Left colon (tissue), 2 donors: ENCODE results near the gene NDE1. TPM values are rescaled to one million over a fixed set of nuclear protein-coding genes. Genes with fewer than 3 reads are reported as not detected.
"Not testable (repeated sequence)": the region's sequence is repeated elsewhere in the genome, so short reads cannot be mapped to it uniquely, and the experiment has no call there.

ENCODE experiments used
- ATAC-seq: fragments of 200-7000 bp; cut with Tn5 transposase; one replicate; pipeline ENCODE4 v1.9.1; 2020; ENCODE audit warnings: mild to moderate bottlenecking, moderate library complexity
- DNase-seq, 2 donors: peaks; one replicate each; pipeline ENCODE4 v3.0.0-alpha.2; 2020
- intact Hi-C, 2 donors: fragments of 100-400 bp; cut with DNase I in 1 of 2; cut with micrococcal nuclease in 1 of 2; formaldehyde crosslinking; loops; one replicate each; pipeline versions ENCODE4 v1.11.2 to v1.14.0; 2022; cut with DNase I, micrococcal nuclease
- total RNA-seq, 2 donors: library from RNA; stranded (reverse); fragmentation: NEBNext Ultra II Directional; extraction: Animal tissue kit (Norgen Biotek cat#: 25700); gene quantifications; one replicate each; pipeline ENCODE4 v1.2.1, GENCODE V29; 2021
- donor health status: DM: no; HTN: no; CAD: no.
- donor health status: DM: yes; HTN: yes; CAD: no.

NDE1 gene
- total RNA-seq, 2 donors from 2014 or later, result 24.8 to 30.9 TPM

DNA sequence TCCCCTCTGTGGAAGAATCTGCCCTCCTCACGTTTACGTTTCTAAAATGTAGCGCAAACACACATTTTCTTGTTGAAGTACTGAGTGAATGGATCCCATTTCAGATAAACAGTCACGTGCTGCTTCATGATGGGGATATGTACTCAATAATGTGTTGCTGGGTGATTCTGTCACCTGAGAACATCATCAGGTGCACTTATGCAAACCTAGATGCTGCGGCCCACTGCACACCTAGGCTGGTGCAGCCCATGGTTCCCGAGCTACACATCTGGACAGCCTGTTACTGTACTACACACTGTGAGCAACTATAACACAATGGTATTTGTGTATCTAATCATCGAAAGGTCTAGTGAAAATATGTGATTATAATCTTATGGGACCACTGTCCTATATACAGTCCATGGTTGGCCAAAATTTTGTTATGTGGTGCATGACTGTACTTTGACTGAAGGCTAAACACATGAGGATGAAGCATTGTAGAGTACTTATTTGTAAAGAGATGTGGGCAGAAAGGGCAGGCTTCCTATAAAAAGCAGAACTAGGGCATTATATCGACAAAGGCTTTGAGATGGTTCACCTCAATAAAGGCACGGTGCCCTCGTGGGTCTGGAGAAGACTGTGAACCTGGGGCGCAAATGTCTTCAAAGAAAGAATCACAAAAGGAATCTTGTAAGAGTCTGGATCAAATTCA, 33.4 kb upstream of the NDE1 start:
- no peak for DNase-seq
- no peak for ATAC-seq
- intact Hi-C loops, result no loop called here

- intact Hi-C loops, result no loop called here
- ATAC-seq (no peak), DNase-seq (no peak)
Observed at GRCh38 chr16:15617901-15618300, 32.1 kb upstream of the NDE1 start.

DNA sequence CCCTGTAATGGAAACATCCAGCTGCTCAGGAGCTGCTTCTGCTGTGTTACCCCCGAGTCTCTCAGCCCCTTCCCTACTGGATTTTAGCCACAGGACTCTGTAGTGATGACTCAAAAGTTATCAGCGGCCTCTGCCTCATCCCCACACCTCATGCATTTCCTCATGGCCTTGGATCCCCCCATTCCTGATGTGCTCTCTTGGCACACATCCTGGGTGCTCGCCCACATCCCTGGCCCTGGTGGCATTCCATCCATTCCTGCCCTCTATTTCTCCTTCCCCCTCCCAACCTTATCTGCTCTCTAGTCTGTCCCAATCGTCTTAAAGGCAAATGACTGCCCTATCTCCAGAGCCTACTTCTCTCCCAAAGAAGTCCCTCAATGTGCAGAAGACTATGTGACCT, 31.7 kb upstream of the NDE1 start:
- DNase-seq, result no peak
- ATAC-seq, result no peak
- intact Hi-C loops, result no loop called here

- no peak for DNase-seq
- intact Hi-C loops, result no loop called here
- ATAC-seq, result no peak
Observed at GRCh38 chr16:15620611-15621195, 29.3 kb upstream of the NDE1 start.

- intact Hi-C loops, result no loop called here
- ATAC-seq (no peak), DNase-seq (no peak)
Observed at GRCh38 chr16:15621456-15621855, 28.6 kb upstream of the NDE1 start.

GRCh38 chr16:15621889-15622288, 28.2 kb upstream of the NDE1 start:
- no peak for DNase-seq
- intact Hi-C loops, result no loop called here

DNA sequence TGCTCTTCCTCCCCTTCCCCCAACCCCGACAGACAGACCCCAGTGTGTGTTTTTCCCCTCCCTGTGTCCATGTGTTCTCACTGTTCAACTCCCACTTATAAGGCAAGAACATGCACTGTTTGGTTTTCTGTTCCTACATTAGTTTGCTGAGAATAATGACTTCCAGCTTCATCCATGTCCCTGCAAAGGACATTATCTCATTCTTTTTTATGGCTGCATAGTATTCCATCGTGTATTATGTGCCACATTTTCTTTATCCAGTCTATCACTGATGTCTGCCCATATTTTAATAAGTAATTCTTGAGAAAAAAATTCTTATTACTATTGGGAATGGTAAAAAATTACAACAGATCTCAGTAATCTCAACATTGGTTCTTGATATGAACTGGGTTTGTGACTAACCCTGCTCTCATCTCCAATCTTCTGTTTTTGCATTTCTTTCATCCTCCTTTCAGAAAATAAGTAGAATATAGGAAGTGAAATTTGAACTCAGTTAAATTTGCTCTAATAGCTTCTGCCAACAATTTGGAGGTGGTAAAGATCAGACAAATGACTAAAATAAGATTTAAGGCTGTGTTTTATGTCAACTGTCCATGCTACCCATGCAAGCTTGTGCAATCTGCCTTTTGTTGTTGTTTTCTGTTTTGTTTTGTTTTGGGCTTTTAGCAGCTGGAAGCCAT, 18.2 kb upstream of the NDE1 start:
- intact Hi-C loops, result no loop called here
- ATAC-seq (no peak), DNase-seq (no peak)

More at GRCh38 chr16:15621889-15622288, 28.2 kb upstream of the NDE1 start:
- no peak for ATAC-seq

DNA sequence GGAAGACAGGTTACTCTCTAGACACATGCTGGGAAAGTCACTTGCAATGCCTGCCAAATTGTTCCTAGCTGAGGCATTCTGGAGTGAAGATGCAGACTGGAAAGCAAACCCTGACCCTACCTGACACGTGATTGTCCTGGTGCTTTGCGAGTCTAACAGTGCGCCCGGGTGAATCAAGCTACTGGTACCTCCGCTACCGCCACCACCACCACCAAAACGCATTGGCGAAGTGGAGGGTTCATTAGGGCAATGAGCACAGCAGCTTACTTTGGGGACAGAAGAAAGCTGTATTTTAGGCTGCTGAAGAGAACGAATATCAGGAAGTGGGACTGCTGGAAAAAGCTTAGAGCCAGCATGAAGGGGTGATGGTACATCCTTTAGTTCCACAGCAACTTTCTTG, 14.1 kb upstream of the NDE1 start:
- intact Hi-C loops, result no loop called here
- DNase-seq (no peak), ATAC-seq (no peak)

GRCh38 chr16:15636392-15636873, 13.6 kb upstream of the NDE1 start:
- no peak for DNase-seq
- no peak for ATAC-seq
- intact Hi-C loops, result no loop called here

DNA sequence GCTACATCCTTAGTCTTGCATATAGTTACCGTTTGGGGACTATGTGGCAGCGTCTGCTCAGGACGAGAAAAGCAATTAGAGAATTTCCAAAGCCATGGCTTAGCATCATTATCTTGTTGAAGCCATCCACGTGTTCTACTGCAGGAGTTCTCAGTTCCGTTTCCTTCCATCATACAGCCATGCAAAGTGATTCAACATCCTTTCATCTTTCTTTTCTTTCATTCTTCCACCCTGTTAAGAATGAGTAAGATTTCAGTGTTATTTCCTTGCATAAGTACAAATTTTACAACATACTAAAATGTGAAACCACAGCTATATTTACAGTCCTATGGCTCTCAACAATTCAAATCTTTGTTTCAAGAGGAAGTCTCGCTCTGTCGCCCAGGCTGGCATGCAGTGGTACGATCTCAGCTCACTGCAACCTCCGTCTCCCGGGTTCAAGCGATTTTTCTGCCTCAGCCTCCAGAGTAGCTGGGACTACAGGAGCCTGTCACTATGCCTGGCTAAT, 10.9 kb upstream of the NDE1 start:
- no peak for DNase-seq
- intact Hi-C loops, result no loop called here
- no peak for ATAC-seq

DNA sequence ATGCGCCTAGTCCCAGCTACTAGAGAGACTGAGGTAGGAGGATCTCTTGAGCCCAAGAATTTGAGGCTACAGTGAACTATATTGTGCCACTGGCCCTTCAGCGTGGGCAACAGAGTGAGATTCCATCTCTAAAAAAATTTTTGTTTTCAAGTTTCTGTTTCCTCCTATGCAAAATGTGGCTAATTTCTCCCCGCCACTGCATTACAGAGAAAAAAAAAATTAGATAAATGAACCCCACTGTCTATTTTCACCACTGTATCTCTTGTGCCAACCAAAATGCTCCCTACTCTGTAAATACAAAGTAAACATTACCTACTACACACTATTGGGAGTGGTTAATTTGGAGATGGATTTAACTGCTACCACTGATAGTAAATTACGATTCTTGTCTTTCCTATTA, 9.1 kb upstream of the NDE1 start:
- no peak for ATAC-seq

DNA sequence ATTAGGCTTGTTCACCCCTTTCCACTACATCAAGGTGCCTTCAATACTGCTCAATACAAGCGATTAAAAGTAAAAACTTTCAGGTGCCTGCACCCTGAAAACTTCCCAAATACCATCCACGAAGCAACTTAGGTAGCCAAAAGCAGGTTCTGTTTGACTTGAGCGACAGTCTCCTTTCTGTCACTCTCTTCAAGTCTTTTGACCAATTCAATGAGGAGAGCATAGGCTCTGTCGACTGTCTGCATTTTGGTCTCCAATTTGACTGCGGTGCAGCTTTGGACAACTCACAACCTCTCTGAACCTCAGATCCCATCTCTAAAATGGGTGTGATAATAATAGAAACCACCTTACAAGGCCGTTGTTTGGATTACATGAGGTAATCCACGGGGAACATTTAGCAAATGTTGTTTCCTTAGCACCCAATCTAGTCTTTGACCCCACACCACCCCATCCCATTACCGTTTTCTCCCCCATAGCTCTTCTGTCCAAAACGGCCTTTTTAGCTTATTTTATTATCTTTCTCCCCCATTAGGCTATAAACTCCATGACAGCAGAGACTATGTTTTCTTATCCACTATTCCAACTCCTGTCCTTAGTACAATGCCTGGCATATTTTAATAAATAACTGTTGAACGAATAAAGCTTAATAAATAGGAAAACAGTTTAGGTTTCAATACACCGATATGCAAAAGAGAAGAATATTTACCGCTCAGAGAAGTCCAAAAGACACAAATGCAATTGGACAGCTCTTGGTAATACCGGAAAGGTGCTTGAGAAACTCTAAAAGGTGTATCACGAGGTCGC, 8.1 kb upstream of the NDE1 start:
- no peak for ATAC-seq
- DNase-seq, result no peak
- intact Hi-C loops, result loop anchor here in 1 of 2 donors (10.0 kb wide), 1 partner anchor 47 kb away; no protein-coding TSS in a partner anchor

More for the DNA sequence above, 9.1 kb upstream of the NDE1 start:
- DNase-seq, result no peak
- intact Hi-C loops, result loop anchor here in 1 of 2 donors (10.0 kb wide), 1 partner anchor 46 kb away; no protein-coding TSS in a partner anchor

DNA sequence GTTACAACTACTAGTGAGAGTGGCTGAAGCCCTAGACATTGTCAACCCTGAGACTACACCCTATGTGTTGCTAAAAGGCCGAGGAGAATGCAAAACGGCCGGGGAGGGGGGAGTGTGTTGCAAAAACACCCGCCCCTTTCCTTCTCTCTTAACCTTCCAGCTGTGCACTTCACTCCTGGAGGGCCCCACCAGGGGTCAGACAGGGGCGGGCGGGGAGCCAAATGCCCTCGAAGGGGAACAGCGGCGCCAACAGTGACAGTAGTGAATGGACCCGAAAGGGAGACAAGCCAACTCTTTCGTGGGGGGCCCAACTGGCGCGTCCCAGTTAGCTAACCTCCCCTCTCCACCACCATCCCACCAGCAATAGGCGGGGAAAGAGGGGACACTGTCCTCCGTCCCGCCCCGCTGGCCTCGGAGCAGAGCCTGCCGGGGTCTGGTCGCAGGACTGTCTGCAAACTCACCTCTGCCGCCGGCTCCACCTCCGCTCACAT, 7.4 kb upstream of the NDE1 start:
- peak; percentile 60 for ATAC-seq
- intact Hi-C loops, result loop anchor here in 1 of 2 donors (10.0 kb wide), 1 partner anchor 48 kb away; no protein-coding TSS in a partner anchor
- DNase-seq, result peak; percentile 79 to 85

DNA sequence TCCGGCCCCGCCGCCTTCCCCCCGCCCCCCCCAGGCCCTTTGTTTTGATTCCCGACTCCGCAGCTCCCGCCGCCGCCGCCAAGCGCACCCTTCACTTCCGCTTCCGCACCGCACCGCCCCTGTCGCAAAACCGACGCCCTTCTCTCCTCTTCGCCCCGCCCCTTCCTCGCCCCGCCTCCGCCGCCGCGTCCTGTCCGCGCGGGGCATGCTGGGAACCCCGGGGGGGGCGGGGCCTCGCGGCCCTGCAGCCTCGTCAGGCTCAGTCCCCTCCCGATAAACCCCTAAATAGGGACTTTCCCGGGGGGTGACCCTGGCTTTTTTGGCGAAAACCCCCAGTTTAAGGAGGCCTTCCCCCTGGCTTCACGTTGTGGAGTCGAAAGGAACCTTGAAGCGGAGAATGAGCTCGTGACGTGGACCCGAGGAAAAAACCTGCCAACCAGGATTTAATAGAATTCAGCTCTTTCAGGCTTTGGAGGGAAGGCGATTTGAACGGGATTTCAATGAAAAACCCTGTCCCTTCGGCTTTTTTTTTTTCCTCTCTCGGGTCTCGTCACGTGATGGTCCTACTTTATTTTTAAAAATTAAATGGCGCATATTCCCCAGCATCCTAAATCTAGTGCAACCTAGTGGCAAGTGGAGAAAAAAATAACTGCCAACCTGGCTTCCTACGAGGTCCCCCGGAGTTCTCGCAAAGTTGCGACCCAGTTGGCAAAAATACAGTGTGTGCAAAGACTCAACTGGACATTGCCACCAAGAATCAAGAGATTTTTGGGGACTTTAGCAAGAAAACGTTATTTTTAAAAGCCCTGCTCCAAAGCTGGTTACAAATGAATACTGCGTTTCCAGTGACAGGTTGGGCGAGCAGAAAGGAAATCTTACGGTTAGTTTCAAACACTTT, 6.7 kb upstream of the NDE1 start, which contains the start of gene MARF1:
MARF1 (minus strand) TSS at position 107 of the 898 bp plus-strand sequence. CDS start 3,921 bp downstream, outside the sequence.
- DNase-seq (peak; percentile 98 to 100), ATAC-seq (peak; percentile 92)
- intact Hi-C loops, result loop anchor here in 1 of 2 donors (10.0 kb wide), 1 partner anchor 48 kb away; no protein-coding TSS in a partner anchor

- ATAC-seq (no peak), DNase-seq (no peak)
- intact Hi-C loops, result loop anchor here in 1 of 2 donors (10.0 kb wide), 1 partner anchor 49 kb away; no protein-coding TSS in a partner anchor
Observed at GRCh38 chr16:15643946-15644250, 6.1 kb upstream of the NDE1 start.

DNA sequence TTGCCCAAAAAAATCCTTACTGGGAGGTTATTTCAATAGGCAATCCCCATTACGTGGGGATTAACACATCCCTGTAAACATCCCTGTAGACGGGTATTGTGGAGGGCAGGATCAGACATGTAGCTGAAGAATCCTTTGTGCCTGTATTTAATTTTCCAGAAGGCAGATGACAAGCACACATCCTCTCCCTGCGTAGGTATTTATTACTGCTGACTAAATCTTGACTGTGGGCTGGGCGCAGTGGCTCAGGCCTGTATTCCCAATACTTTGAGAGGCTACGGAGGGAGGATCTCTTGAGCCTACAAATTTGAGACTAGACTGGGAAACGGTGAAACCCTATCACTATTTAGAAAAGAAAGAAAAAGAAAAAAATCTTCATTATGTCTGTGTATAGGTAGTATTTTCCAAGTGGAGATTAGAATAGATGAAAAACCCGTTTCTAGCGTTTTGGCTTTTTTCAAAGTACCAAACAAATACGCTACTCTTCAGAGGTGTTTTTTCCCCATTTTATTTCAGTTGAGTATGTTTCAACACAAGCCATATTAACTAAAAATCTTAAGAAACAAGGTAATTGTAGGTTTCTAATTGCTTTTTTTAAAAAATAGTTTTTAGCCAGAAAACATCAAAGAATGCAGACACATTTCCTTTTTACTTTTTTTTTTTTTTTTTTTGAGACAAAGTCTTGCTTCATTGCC, 5.6 kb upstream of the NDE1 start:
- ATAC-seq (peak; percentile 11), DNase-seq (peak in 1 of 2 donors; percentile 40)
- intact Hi-C loops, result loop anchor here in 1 of 2 donors (10.0 kb wide), 1 partner anchor 50 kb away; no protein-coding TSS in a partner anchor

GRCh38 chr16:15644962-15645465, 5.0 kb upstream of the NDE1 start:
- not testable (repeated sequence) for ATAC-seq
- intact Hi-C loops, result loop anchor here in 1 of 2 donors (10.0 kb wide), 1 partner anchor 50 kb away; no protein-coding TSS in a partner anchor
- DNase-seq, result peak in 1 of 2 donors; percentile 69
